HepG2 (cell line): Measurements from ENCODE around the gene UBE2L6.

Source experiments
- HDAC1 ChIP-seq: sonication (generic); formaldehyde crosslinking; IDR thresholded peaks from 2 replicates; pipeline ENCODE4 v1.5.1; 2020; ENCODE audit warnings: mild to moderate bottlenecking, missing genetic modification reagents
- SAFB2 ChIP-seq: sonication (generic); formaldehyde crosslinking; IDR thresholded peaks from 2 replicates; pipeline ENCODE4 v1.5.1; 2020; ENCODE audit warnings: missing genetic modification reagents, low read depth, mild to moderate bottlenecking, borderline replicate concordance
- TF ChIP-seq, protein P1 (sequence below): sonication (generic); formaldehyde crosslinking; IDR thresholded peaks from 2 replicates; pipeline ENCODE4 v1.4.0; 2020; ENCODE audit warnings: missing genetic modification reagents

DNA sequence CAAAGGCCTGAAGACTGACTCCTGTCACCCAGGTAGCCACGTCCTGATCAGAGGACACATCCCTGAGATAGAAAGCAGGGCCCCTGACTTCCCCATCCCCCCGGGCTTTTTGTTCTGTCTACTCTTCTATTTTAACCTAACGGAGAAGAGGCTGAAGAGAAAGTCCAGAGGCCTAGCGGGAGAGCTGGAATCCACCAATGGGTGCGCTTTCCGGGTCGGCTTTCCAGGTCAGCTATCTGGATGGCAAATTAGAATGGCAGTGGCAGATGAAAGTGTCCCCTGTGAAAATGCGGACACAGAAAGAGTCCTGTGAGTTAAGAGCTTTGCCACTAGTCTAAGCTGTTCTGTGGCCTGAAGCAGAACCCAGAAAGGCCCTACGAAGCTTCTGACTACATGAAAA lies 16.9 kb upstream of the UBE2L6 start:
- TF ChIP-seq SAFB2 (CRISPR knock-in tag) (no peak), HDAC1 (CRISPR knock-in tag) (no peak)
- TF ChIP-seq, protein P1, sequence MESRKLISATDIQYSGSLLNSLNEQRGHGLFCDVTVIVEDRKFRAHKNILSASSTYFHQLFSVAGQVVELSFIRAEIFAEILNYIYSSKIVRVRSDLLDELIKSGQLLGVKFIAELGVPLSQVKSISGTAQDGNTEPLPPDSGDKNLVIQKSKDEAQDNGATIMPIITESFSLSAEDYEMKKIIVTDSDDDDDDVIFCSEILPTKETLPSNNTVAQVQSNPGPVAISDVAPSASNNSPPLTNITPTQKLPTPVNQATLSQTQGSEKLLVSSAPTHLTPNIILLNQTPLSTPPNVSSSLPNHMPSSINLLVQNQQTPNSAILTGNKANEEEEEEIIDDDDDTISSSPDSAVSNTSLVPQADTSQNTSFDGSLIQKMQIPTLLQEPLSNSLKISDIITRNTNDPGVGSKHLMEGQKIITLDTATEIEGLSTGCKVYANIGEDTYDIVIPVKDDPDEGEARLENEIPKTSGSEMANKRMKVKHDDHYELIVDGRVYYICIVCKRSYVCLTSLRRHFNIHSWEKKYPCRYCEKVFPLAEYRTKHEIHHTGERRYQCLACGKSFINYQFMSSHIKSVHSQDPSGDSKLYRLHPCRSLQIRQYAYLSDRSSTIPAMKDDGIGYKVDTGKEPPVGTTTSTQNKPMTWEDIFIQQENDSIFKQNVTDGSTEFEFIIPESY: no peak
